Kidney (tissue), 14 donors: Measurements from ENCODE around the gene AK3. TPM values are rescaled to one million over a fixed set of nuclear protein-coding genes. Genes with fewer than 3 reads are reported as not detected.
"Not testable (repeated sequence)": the region's sequence is repeated elsewhere in the genome, so short reads cannot be mapped to it uniquely, and the experiment has no call there.

ENCODE experiments used
- DNase-seq, 5 donors: peaks; one replicate each; pipeline ENCODE4 v3.0.0-alpha.2; 2013 to 2020
- FAIRE-seq: peaks from 2 replicates; lab custom pipeline; 2012; peaks lifted over from hg19 to GRCh38; lab: Jason Lieb, UNC
- H3K27ac ChIP-seq, 2 donors: one replicate each; pipeline ENCODE4 v1.7.0; 2013; ENCODE audit warnings: low read depth in 2 of 2, low read length in 2 of 2, inconsistent platforms in 1 of 2
- H3K27me3 ChIP-seq: one replicate; pipeline ENCODE4 v1.7.1; 2013; ENCODE audit warnings: low read length, inconsistent platforms; ENCODE audit not compliant: control insufficient read depth, insufficient read depth
- H3K36me3 ChIP-seq, 3 donors: one replicate each; pipeline versions ENCODE4 v1.7.0 to v1.7.1; 2013; ENCODE audit warnings: low read length in 3 of 3, control low read depth in 1 of 3, inconsistent platforms in 1 of 3; ENCODE audit not compliant: insufficient read depth in 3 of 3, control insufficient read depth in 2 of 3
- H3K4me1 ChIP-seq, 3 donors: one replicate each; pipeline versions ENCODE4 v1.7.0 to v1.7.1; 2013; ENCODE audit warnings: low read length in 3 of 3, inconsistent platforms in 1 of 3, low read depth in 1 of 3; ENCODE audit not compliant: control insufficient read depth in 2 of 3, insufficient read depth in 2 of 3
- H3K4me3 ChIP-seq, 3 donors: one replicate each; pipeline versions ENCODE4 v1.7.0 to v1.8.1; 2013; ENCODE audit warnings: low read length in 3 of 3, control low read depth in 1 of 3, inconsistent platforms in 1 of 3
- H3K9ac ChIP-seq, 3 donors: one replicate each; pipeline versions ENCODE4 v1.7.0 to v1.7.1; 2013; ENCODE audit warnings: low read length in 3 of 3, control low read depth in 1 of 3, inconsistent platforms in 1 of 3
- H3K9me3 ChIP-seq, 3 donors: one replicate each; pipeline versions ENCODE4 v1.7.0 to v1.7.1; 2013; ENCODE audit warnings: low read length in 3 of 3, control low read depth in 1 of 3, inconsistent platforms in 1 of 3; ENCODE audit not compliant: control insufficient read depth in 2 of 3, insufficient read depth in 1 of 3
- CTCF ChIP-seq: IDR thresholded peaks from 3 replicates; pipeline ENCODE4 v1.5.1; 2012; ENCODE audit warnings: mild to moderate bottlenecking, moderate library complexity, borderline replicate concordance; ENCODE audit not compliant: insufficient read depth; ENCODE audit errors: extremely low read depth
- intact Hi-C: fragments of 100-400 bp; cut with DNase I; formaldehyde crosslinking; loops from one replicate; pipeline ENCODE4 v1.11.1; 2022
- polyA plus RNA-seq: library from polyadenylated mRNA; stranded (reverse); fragments of 350-450 nt; fragmentation: Illumina TruSeq; extraction: RNeasy Lipid Tissue Mini Kit (QIAGEN cat#74804); gene quantifications from one replicate; pipeline ENCODE4 v1.2.3, GENCODE V29; 2014; ENCODE audit warnings: low read depth, low replicate concordance; ENCODE audit not compliant: insufficient read depth
- total RNA-seq: library from RNA; stranded (reverse); fragmentation: NEBNext Ultra II Directional; extraction: Animal tissue kit (Norgen Biotek cat#: 25700); gene quantifications from one replicate; pipeline ENCODE4 v1.2.1, GENCODE V29; 2021
- donor health status: control.
- donor health status: control.
- donor health status: control.
- donor health status: control.
- donor health status: control.
- donor health status: DM: yes; HTN: yes; CAD: no.
- donor health status: Normal renal cell carcinoma (clear cell type).

AK3 gene
- total and polyA plus RNA-seq, 2 donors from 2014 or later = 70.9 to 93.5 TPM

GRCh38 chr9:4756420-4756819 lies 15.4 kb upstream of the AK3 start:
- Histone ChIP-seq H3K4me1 (peaks cover 0 to 26% (median 16%) of the 10 kb centered on the region in 3 donors), H3K27ac (peak overlapping the region; percentile 82 to 89), H3K9me3 (no peaks in the 10 kb centered on the region), H3K9ac (peak overlapping the region in 1 of 3 donors; percentile 23), H3K4me3 (no peak overlapping the region), H3K36me3 (no peaks in the 10 kb centered on the region), H3K27me3 (no peaks in the 10 kb centered on the region)
- FAIRE-seq (peak; percentile 90), DNase-seq (peak in 2 of 5 donors; percentile 56 to 71)
- no peak for TF ChIP-seq CTCF
- intact Hi-C loops = no loop called here

GRCh38 chr9:4755026-4755609 lies 14.1 kb upstream of the AK3 start:
- DNase-seq (no peak), FAIRE-seq (no peak)
- H3K9me3 ChIP-seq = no peaks in the 10 kb centered on the region
- peak overlapping the region; percentile 82 to 89 for H3K27ac ChIP-seq
- intact Hi-C loops = no loop called here
- no peak overlapping the region for H3K4me3 ChIP-seq
- no peaks in the 10 kb centered on the region for H3K27me3 ChIP-seq
- H3K4me1 ChIP-seq = peaks cover 0 to 29% (median 16%) of the 10 kb centered on the region in 3 donors
- no peaks in the 10 kb centered on the region for H3K36me3 ChIP-seq
- TF ChIP-seq CTCF = no peak
- peak overlapping the region in 1 of 3 donors; percentile 44 for H3K9ac ChIP-seq

- H3K9me3 ChIP-seq, DNase-seq, H3K27me3 ChIP-seq, H3K36me3 ChIP-seq, H3K9ac ChIP-seq, H3K4me3 ChIP-seq, intact Hi-C loops, FAIRE-seq: not testable (repeated sequence)
- Histone ChIP-seq H3K27ac (peak overlapping the region; percentile 39 to 89), H3K4me1 (peaks cover 0 to 32% (median 16%) of the 10 kb centered on the region in 3 donors)
Measured at GRCh38 chr9:4754530-4754929, 13.5 kb upstream of the AK3 start.

- H3K9me3 ChIP-seq = no peaks in the 10 kb centered on the region
- peak; percentile 97 for FAIRE-seq
- H3K36me3 ChIP-seq = no peaks in the 10 kb centered on the region
- no peak overlapping the region for H3K9ac ChIP-seq
- DNase-seq = peak in 2 of 5 donors; percentile 51 to 76
- peak; percentile 50 for TF ChIP-seq CTCF
- no peaks in the 10 kb centered on the region for H3K27me3 ChIP-seq
- H3K4me1 ChIP-seq = peaks cover 0 to 12% (median 0%) of the 10 kb centered on the region in 3 donors
- no peak overlapping the region for H3K4me3 ChIP-seq
- intact Hi-C loops = no loop called here
- H3K27ac ChIP-seq = no peak overlapping the region
Measured at GRCh38 chr9:4750023-4750673, 9.1 kb upstream of the AK3 start.
